Erythroblast (primary cell): Measurements from ENCODE around the gene MAB21L4.

Source experiments
- GATA1 ChIP-seq: IDR thresholded peaks from 2 replicates; pipeline ENCODE4 v1.6.1; 2011; ENCODE audit warnings: low read depth, mild to moderate bottlenecking, control low read depth, low read length, moderate library complexity
- POLR2A ChIP-seq: IDR thresholded peaks from 2 replicates; pipeline ENCODE4 v1.6.1; 2011; ENCODE audit warnings: mild to moderate bottlenecking, low read length

- TF ChIP-seq POLR2A (no peak), GATA1 (no peak)
Observed at GRCh38 chr2:240874715-240875227, 21.2 kb downstream of the MAB21L4 start.
